ENCODE results near the gene AGBL4.

The AGBL4 gene

DNA sequence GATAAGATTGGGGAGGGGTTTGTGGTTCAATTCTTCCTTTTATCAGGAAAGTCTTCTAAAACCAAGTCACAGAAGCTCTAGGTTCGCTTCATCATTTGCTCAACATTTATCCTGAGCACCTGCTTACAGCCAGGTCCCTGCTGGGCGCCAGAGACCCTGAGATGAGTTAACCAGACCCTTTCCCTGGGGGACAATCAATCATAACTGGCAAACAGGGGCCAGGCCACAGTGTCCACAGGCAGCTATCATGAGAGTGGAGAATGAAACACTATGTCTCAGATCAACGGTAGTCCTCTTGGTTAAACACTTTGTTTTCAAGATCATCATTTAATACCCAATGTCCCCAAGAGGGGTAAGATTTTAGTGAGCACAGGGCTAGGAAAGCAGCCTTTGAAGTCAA is 1393.9 kb downstream of the AGBL4 start:
- POLR2A ChIA-PET, result no interaction called here
- CTCF ChIA-PET, result interaction anchor here (1.4 kb wide), 1 partner anchor 58 kb away, joined by 3 read pairs; no protein-coding TSS in a partner anchor
- TF ChIP-seq, protein P1, sequence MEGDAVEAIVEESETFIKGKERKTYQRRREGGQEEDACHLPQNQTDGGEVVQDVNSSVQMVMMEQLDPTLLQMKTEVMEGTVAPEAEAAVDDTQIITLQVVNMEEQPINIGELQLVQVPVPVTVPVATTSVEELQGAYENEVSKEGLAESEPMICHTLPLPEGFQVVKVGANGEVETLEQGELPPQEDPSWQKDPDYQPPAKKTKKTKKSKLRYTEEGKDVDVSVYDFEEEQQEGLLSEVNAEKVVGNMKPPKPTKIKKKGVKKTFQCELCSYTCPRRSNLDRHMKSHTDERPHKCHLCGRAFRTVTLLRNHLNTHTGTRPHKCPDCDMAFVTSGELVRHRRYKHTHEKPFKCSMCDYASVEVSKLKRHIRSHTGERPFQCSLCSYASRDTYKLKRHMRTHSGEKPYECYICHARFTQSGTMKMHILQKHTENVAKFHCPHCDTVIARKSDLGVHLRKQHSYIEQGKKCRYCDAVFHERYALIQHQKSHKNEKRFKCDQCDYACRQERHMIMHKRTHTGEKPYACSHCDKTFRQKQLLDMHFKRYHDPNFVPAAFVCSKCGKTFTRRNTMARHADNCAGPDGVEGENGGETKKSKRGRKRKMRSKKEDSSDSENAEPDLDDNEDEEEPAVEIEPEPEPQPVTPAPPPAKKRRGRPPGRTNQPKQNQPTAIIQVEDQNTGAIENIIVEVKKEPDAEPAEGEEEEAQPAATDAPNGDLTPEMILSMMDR (IDR thresholded peaks at IDR 0.05; ENCODE audit: control extremely low read depth, extremely low read depth, low read depth, missing control alignments), result no peak
- no peak for DNase-seq (ENCODE audit: extremely low spot score)

GRCh38 chr1:48627486-48627885 is 1396.3 kb downstream of the AGBL4 start:
- TF ChIP-seq, protein P1 (IDR thresholded peaks at IDR 0.05; ENCODE audit: control extremely low read depth, extremely low read depth, low read depth, missing control alignments), result no peak
- ChIA-PET CTCF (no interaction called here), POLR2A (no interaction called here)
- DNase-seq (ENCODE audit: extremely low spot score), result no peak

GRCh38 chr1:48619539-48619938 is 1404.2 kb downstream of the AGBL4 start:
- ChIA-PET POLR2A (no interaction called here), CTCF (interaction anchor here (1.5 kb wide), 1 partner anchor 18 kb away, joined by 4 read pairs; no protein-coding TSS in a partner anchor)
- DNase-seq (ENCODE audit: extremely low spot score), result no peak
- TF ChIP-seq, protein P1 (IDR thresholded peaks at IDR 0.05; ENCODE audit: control extremely low read depth, extremely low read depth, low read depth, missing control alignments), result no peak

- no peak for DNase-seq (ENCODE audit: extremely low spot score)
- TF ChIP-seq, protein P1 (IDR thresholded peaks at IDR 0.05; ENCODE audit: control extremely low read depth, extremely low read depth, low read depth, missing control alignments), result no peak
- CTCF ChIA-PET, result interaction anchor here (1.1 to 1.4 kb wide), 2 partner anchors 16 to 26 kb away, joined by 3 to 4 read pairs; no protein-coding TSS in a partner anchor
- POLR2A ChIA-PET, result no interaction called here
Measured at GRCh38 chr1:48617252-48617651, 1406.5 kb downstream of the AGBL4 start.

- CTCF ChIA-PET, result interaction anchor here (1.1 to 1.4 kb wide), 2 partner anchors 25 to 26 kb away, joined by 3 read pairs; no protein-coding TSS in a partner anchor
Measured at GRCh38 chr1:48616710-48617109, 1407.0 kb downstream of the AGBL4 start.

DNA sequence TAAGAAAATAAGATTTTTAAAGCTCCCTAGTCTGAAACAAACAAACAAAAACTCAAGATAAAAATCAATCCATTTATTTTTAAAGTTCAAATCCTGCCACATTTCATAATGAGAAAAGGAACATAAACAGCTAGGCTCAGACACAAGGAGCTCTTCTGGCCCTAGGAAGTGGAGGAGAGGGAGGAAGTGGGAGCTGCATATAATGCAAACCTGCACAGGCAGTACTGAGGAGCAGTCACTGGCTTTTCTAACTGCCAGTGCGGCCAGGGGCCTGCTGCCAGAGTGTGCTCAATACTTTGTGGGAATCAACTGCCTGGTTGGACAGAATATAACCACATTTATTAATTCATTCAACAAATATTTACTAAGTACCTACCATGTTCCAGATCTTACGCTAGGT is 1411.9 kb downstream of the AGBL4 start:
- TF ChIP-seq, protein P1 (IDR thresholded peaks at IDR 0.05; ENCODE audit: control extremely low read depth, extremely low read depth, low read depth, missing control alignments), result no peak
- DNase-seq (ENCODE audit: extremely low spot score), result no peak
- CTCF ChIA-PET, result interaction anchor here (0.7 kb wide), 1 partner anchor 31 kb away, joined by 3 read pairs; no protein-coding TSS in a partner anchor
- POLR2A ChIA-PET, result no interaction called here

More at GRCh38 chr1:48616710-48617109, 1407.0 kb downstream of the AGBL4 start:
- DNase-seq (ENCODE audit: extremely low spot score), result no peak
- TF ChIP-seq, protein P1 (IDR thresholded peaks at IDR 0.05; ENCODE audit: control extremely low read depth, extremely low read depth, low read depth, missing control alignments), result no peak
- POLR2A ChIA-PET, result no interaction called here

Data from GM10248 (cell line).